ENCODE results near the gene IL12RB1.

- TF ChIP-seq, protein P1, sequence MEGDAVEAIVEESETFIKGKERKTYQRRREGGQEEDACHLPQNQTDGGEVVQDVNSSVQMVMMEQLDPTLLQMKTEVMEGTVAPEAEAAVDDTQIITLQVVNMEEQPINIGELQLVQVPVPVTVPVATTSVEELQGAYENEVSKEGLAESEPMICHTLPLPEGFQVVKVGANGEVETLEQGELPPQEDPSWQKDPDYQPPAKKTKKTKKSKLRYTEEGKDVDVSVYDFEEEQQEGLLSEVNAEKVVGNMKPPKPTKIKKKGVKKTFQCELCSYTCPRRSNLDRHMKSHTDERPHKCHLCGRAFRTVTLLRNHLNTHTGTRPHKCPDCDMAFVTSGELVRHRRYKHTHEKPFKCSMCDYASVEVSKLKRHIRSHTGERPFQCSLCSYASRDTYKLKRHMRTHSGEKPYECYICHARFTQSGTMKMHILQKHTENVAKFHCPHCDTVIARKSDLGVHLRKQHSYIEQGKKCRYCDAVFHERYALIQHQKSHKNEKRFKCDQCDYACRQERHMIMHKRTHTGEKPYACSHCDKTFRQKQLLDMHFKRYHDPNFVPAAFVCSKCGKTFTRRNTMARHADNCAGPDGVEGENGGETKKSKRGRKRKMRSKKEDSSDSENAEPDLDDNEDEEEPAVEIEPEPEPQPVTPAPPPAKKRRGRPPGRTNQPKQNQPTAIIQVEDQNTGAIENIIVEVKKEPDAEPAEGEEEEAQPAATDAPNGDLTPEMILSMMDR (IDR thresholded peaks at IDR 0.05 in 8 of 11, conservative IDR thresholded peaks at IDR 0.05 in 3 of 11) = no peak
- no peak for TF ChIP-seq POLR2A (IDR thresholded peaks at IDR 0.05)
Measured at GRCh38 chr19:18097993-18098890, 11.5 kb upstream of the IL12RB1 start.
